ENCODE results near the gene NANP.
"Not testable (repeated sequence)": the region's sequence is repeated elsewhere in the genome, so short reads cannot be mapped to it uniquely, and the experiment has no call there.

NANP gene

GRCh38 chr20:25605148-25605547 is 18.7 kb downstream of the NANP start:
- DNase-seq = no peak

GRCh38 chr20:25604611-25605010 is 19.2 kb downstream of the NANP start:
- DNase-seq = no peak

GRCh38 chr20:25602914-25603309 is 20.9 kb downstream of the NANP start:
- DNase-seq = not testable (repeated sequence)

GRCh38 chr20:25602191-25602913 is 21.5 kb downstream of the NANP start:
- DNase-seq = not testable (repeated sequence)

- no peak for DNase-seq
Observed at GRCh38 chr20:25601659-25602058, 22.2 kb downstream of the NANP start.

GRCh38 chr20:25600632-25601031 is 23.2 kb downstream of the NANP start:
- DNase-seq = no peak

- no peak for DNase-seq
Observed at GRCh38 chr20:25592135-25592852, 31.5 kb downstream of the NANP start.

GRCh38 chr20:25590778-25591177 is 33.0 kb downstream of the NANP start:
- not testable (repeated sequence) for DNase-seq

GRCh38 chr20:25588491-25588890 is 35.3 kb downstream of the NANP start:
- DNase-seq = no peak

- DNase-seq = no peak
Observed at GRCh38 chr20:25587536-25587935, 36.3 kb downstream of the NANP start.

- DNase-seq = no peak
Observed at GRCh38 chr20:25586877-25587276, 36.9 kb downstream of the NANP start.

GRCh38 chr20:25584905-25585704 is 38.7 kb downstream of the NANP start, which contains the start of gene NINL:
NINL (minus strand) TSS chr20:25585531; CDS start chr20:25526587, 58,944 bp downstream.
- peak; percentile 32 to 37 for DNase-seq

GRCh38 chr20:25583607-25584006 is 40.2 kb downstream of the NANP start:
- DNase-seq = not testable (repeated sequence)

GRCh38 chr20:25580711-25581110 is 43.1 kb downstream of the NANP start:
- no peak for DNase-seq

GRCh38 chr20:25579081-25579770 is 44.6 kb downstream of the NANP start:
- no peak for DNase-seq

- DNase-seq = no peak
Observed at GRCh38 chr20:25576783-25577530, 46.9 kb downstream of the NANP start.

- no peak for DNase-seq
Observed at GRCh38 chr20:25574411-25574810, 49.4 kb downstream of the NANP start.

GRCh38 chr20:25573288-25574251 is 50.2 kb downstream of the NANP start:
- DNase-seq = no peak

GRCh38 chr20:25571817-25572216 is 52.0 kb downstream of the NANP start:
- DNase-seq = no peak

GRCh38 chr20:25571240-25571639 is 52.6 kb downstream of the NANP start:
- no peak for DNase-seq

- DNase-seq = no peak
Observed at GRCh38 chr20:25570148-25570530, 53.7 kb downstream of the NANP start.

All from CD4-positive, alpha-beta T cell treated with Interleukin-1 beta for 1 hour (primary cell).